Endothelial cell of umbilical vein (primary cell): Measurements from ENCODE around the gene HOXC12. TPM values are rescaled to one million over a fixed set of nuclear protein-coding genes. Genes with fewer than 3 reads are reported as not detected.

Source experiments
- BruUV-seq: library from RNA; stranded (reverse); fragments of 400-500 nt; replicated peaks from 2 replicates; lab custom pipeline; 2021; lab: Mats Ljungman, UMichigan
- CTCF ChIA-PET: fragments of 300-600, 350-600 bp; sonication (Branson Sonifier 250); formaldehyde crosslinking; loops from one replicate; lab custom pipeline; 2021; ENCODE audit warnings: antibody characterized with exemption, inconsistent platforms; lab: Charles Lee
- POLR2A ChIA-PET: fragments of 300-600, 350-600 bp; sonication (Branson Sonifier 250); formaldehyde crosslinking; loops from one replicate; lab custom pipeline; 2021; ENCODE audit warnings: antibody characterized with exemption, inconsistent platforms; lab: Charles Lee
- DNase-seq: peaks from one replicate; pipeline ENCODE4 v3.0.0-alpha.2; 2011; ENCODE audit warnings: low read depth, low spot score
- FAIRE-seq: peaks from 2 replicates; lab custom pipeline; 2011; peaks lifted over from hg19 to GRCh38; lab: Jason Lieb, UNC
- H2AFZ ChIP-seq: 2 replicates; pipeline ENCODE4 v1.6.0; 2012; ENCODE audit warnings: low read depth, low read length, control low read depth, inconsistent platforms
- H3K27ac ChIP-seq: 2 replicates; pipeline ENCODE4 v1.5.1; 2011; ENCODE audit warnings: low read depth, mild to moderate bottlenecking, control low read depth, low read length, moderate library complexity; ENCODE audit not compliant: insufficient read depth
- H3K27me3 ChIP-seq, 2 experiments: 2 replicates each; pipeline versions ENCODE4 v1.6.0 to v1.6.1; 2011; ENCODE audit warnings: low read length in 2 of 2, mixed read lengths in 1 of 2; ENCODE audit not compliant: control insufficient read depth in 2 of 2, insufficient read depth in 2 of 2
- H3K36me3 ChIP-seq, 2 experiments: 2 replicates in 1 of 2; 3 replicates in 1 of 2; pipeline ENCODE4 v1.5.1; 2011; ENCODE audit warnings: low read length in 2 of 2, mild to moderate bottlenecking in 1 of 2, moderate library complexity in 1 of 2; ENCODE audit not compliant: control insufficient read depth in 2 of 2, insufficient read depth in 2 of 2; ENCODE audit errors: extremely low read depth in 1 of 2
- H3K4me1 ChIP-seq: 3 replicates; pipeline ENCODE4 v1.5.1; 2011; ENCODE audit warnings: mild to moderate bottlenecking, low read length; ENCODE audit not compliant: control insufficient read depth, insufficient read depth; ENCODE audit errors: extremely low read depth
- H3K4me2 ChIP-seq: 2 replicates; pipeline ENCODE4 v1.6.1; 2011; ENCODE audit warnings: low read length, control low read depth, mixed read lengths; ENCODE audit not compliant: insufficient read depth
- H3K4me3 ChIP-seq, 3 experiments: fragments of 200-600 bp in 1 of 3; sonication (generic), shearing (Covaris generic) in 1 of 3; replicated peaks in 1 of 3; 2 replicates each; pipeline ENCODE4 v1.5.1; 2011 to 2016; ENCODE audit warnings: control low read depth in 3 of 3, low read length in 3 of 3, mild to moderate bottlenecking in 2 of 3, inconsistent platforms in 1 of 3, low read depth in 1 of 3, moderate library complexity in 1 of 3; ENCODE audit not compliant: insufficient read depth in 1 of 3
- H3K79me2 ChIP-seq: 2 replicates; pipeline ENCODE4 v1.6.0; 2012; ENCODE audit warnings: low read length, inconsistent platforms; ENCODE audit not compliant: control insufficient read depth, insufficient read depth
- H3K9ac ChIP-seq: replicated peaks from 2 replicates; pipeline ENCODE3; 2011; ENCODE audit warnings: low read length, control low read depth; ENCODE audit not compliant: insufficient read depth; ENCODE audit errors: extremely low read depth
- H3K9me1 ChIP-seq: replicated peaks from 3 replicates; pipeline ENCODE4 v1.6.0; 2011; ENCODE audit warnings: mild to moderate bottlenecking, low read length; ENCODE audit not compliant: control insufficient read depth, insufficient read depth; ENCODE audit errors: extremely low read depth
- H3K9me3 ChIP-seq: replicated peaks from 2 replicates; pipeline ENCODE4 v1.5.1; 2012; ENCODE audit warnings: low read length, inconsistent platforms; ENCODE audit not compliant: control insufficient read depth, insufficient read depth
- H4K20me1 ChIP-seq: replicated peaks from 2 replicates; pipeline ENCODE3; 2011; ENCODE audit warnings: mild to moderate bottlenecking, low read length; ENCODE audit not compliant: control insufficient read depth, insufficient read depth; ENCODE audit errors: extremely low read depth
- EZH2 ChIP-seq: IDR thresholded peaks from 2 replicates; pipeline ENCODE4 v1.6.1; 2012; ENCODE audit warnings: borderline replicate concordance, low read depth, mild to moderate bottlenecking, moderate library complexity, low read length, inconsistent platforms; ENCODE audit not compliant: severe bottlenecking
- FOS ChIP-seq: IDR thresholded peaks from 2 replicates; pipeline ENCODE4 v1.6.1; 2011; ENCODE audit warnings: mild to moderate bottlenecking, low read length, moderate library complexity, borderline replicate concordance; ENCODE audit not compliant: insufficient read depth
- GATA2 ChIP-seq: IDR thresholded peaks from 2 replicates; pipeline ENCODE4 v1.7.0; 2011; ENCODE audit warnings: low read depth, mild to moderate bottlenecking, moderate library complexity, mixed read lengths, low read length; ENCODE audit not compliant: insufficient read length, insufficient read depth
- MYC ChIP-seq: IDR thresholded peaks from one replicate; pipeline ENCODE4 v1.6.1; 2011; ENCODE audit warnings: mild to moderate bottlenecking, low read depth, low read length
- dilution Hi-C: fragments of 300-500 bp; cut with MboI; formaldehyde crosslinking; loops from one replicate; pipeline ENCODE4 v1.15.0; 2019; ENCODE audit warnings: low sequenced_read_pairs; ENCODE audit not compliant: extremely low pct_ligation_motif_present
- intact Hi-C: fragments of 100-400 bp; cut with micrococcal nuclease; formaldehyde crosslinking; loops from one replicate; pipeline ENCODE4 v1.10.0; 2022
- polyA plus RNA-seq, 4 experiments: library from polyadenylated mRNA; depleted of rRNA in 3 of 4; stranded (reverse) in 3 of 4; unstranded in 1 of 4; fragments of >200 nt; gene quantifications; 2 replicates each; pipeline versions ENCODE4 v1.2.1 to v1.2.3, GENCODE V29; 2011 to 2012; ENCODE audit warnings: missing spikeins in 1 of 4
- total RNA-seq: library from RNA; stranded (reverse); gene quantifications from 2 replicates; pipeline ENCODE4 v1.2.3, GENCODE V29; 2021
- TF ChIP-seq, protein P1 (sequence below), 2 donors: IDR thresholded peaks; 1 replicate in 1 of 2; 2 replicates in 1 of 2; pipeline ENCODE4 v1.5.1; 2011; ENCODE audit warnings: low read length in 2 of 2, mild to moderate bottlenecking in 2 of 2, moderate library complexity in 2 of 2, control low read depth in 1 of 2, inconsistent platforms in 1 of 2, low read depth in 1 of 2; ENCODE audit not compliant: insufficient read depth in 1 of 2; ENCODE audit errors: extremely low read depth in 1 of 2
- TF ChIP-seq, protein P2 (sequence below): IDR thresholded peaks from 2 replicates; pipeline ENCODE4 v1.6.1; 2011; ENCODE audit not compliant: insufficient read depth, insufficient read length

The HOXC12 gene
- total and polyA plus RNA-seq, 2 donors (not counting 3 experiments of a cell fraction or from before 2014, with no cell fraction given): not detected

DNA sequence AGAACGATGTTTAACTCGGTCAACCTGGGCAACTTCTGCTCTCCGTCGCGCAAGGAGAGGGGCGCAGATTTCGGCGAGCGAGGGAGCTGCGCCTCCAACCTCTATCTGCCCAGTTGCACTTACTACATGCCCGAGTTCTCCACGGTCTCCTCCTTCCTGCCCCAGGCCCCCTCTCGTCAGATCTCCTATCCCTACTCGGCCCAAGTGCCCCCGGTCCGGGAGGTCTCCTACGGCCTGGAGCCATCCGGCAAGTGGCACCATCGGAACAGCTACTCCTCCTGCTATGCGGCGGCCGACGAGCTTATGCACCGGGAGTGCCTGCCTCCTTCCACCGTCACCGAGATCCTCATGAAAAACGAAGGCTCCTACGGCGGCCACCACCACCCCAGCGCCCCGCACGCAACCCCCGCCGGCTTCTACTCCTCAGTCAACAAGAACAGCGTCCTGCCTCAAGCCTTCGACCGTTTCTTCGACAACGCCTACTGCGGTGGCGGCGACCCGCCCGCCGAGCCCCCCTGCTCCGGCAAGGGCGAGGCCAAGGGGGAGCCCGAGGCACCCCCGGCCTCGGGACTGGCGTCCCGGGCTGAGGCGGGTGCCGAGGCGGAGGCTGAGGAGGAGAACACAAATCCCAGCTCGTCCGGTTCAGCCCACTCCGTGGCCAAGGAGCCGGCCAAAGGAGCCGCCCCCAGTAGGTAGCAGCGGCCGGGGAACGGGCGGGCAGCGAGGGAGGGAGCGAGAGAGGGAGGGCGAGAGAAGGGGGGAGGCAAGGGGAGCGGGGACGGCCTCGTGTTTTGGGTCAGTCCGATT lies 18.7 kb downstream of the HOXC12 start:
- no peaks in the 10 kb centered on the region for H3K79me2 ChIP-seq
- no peaks in the 10 kb centered on the region for H3K9me1 ChIP-seq
- CTCF ChIA-PET: interaction anchor here (0.6 to 1.1 kb wide), 2 partner anchors 15 to 232 kb away, joined by 4 read pairs; no protein-coding TSS in a partner anchor
- dilution Hi-C loops (no loop called here), intact Hi-C loops (no loop called here)
- H3K4me3 ChIP-seq: no peak overlapping the region
- FAIRE-seq: no peak
- DNase-seq: no peak
- no peak overlapping the region for H3K27ac ChIP-seq
- no peak overlapping the region for H3K9ac ChIP-seq
- no peaks in the 10 kb centered on the region for H3K4me1 ChIP-seq
- no peak overlapping the region for H3K4me2 ChIP-seq
- no TSS peak for BruUV-seq
- TF ChIP-seq MYC: no peak
- TF ChIP-seq EZH2: peak; percentile 90
- TF ChIP-seq, protein P1, sequence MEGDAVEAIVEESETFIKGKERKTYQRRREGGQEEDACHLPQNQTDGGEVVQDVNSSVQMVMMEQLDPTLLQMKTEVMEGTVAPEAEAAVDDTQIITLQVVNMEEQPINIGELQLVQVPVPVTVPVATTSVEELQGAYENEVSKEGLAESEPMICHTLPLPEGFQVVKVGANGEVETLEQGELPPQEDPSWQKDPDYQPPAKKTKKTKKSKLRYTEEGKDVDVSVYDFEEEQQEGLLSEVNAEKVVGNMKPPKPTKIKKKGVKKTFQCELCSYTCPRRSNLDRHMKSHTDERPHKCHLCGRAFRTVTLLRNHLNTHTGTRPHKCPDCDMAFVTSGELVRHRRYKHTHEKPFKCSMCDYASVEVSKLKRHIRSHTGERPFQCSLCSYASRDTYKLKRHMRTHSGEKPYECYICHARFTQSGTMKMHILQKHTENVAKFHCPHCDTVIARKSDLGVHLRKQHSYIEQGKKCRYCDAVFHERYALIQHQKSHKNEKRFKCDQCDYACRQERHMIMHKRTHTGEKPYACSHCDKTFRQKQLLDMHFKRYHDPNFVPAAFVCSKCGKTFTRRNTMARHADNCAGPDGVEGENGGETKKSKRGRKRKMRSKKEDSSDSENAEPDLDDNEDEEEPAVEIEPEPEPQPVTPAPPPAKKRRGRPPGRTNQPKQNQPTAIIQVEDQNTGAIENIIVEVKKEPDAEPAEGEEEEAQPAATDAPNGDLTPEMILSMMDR (IDR thresholded peaks at IDR 0.05; ENCODE audit: extremely low read depth in 1 of 2, insufficient read depth in 1 of 2, low read depth in 1 of 2, low read length in 2 of 2): no peak
- TF ChIP-seq GATA2: no peak
- no peak for TF ChIP-seq FOS
- TF ChIP-seq, protein P2, sequence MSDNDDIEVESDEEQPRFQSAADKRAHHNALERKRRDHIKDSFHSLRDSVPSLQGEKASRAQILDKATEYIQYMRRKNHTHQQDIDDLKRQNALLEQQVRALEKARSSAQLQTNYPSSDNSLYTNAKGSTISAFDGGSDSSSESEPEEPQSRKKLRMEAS: no peak
- H3K9me3 ChIP-seq: no peaks in the 10 kb centered on the region
- peaks cover 88 to 98% of the 10 kb centered on the region in 2 experiments for H3K27me3 ChIP-seq
- POLR2A ChIA-PET: no interaction called here
- no peak overlapping the region for H2AFZ ChIP-seq
- H3K36me3 ChIP-seq: no peaks in the 10 kb centered on the region
- no peaks in the 10 kb centered on the region for H4K20me1 ChIP-seq
